AG04450 (cell line): Measurements from ENCODE around the gene PYGB. TPM values are rescaled to one million over a fixed set of nuclear protein-coding genes. Genes with fewer than 3 reads are reported as not detected.
"Not testable (repeated sequence)": the region's sequence is repeated elsewhere in the genome, so short reads cannot be mapped to it uniquely, and the experiment has no call there.

Source experiments
- CTCF ChIA-PET: fragments of 300-600, 350-600 bp; formaldehyde crosslinking; extraction: SDS; loops from one replicate; lab custom pipeline; 2022; ENCODE audit warnings: antibody characterized with exemption, inconsistent platforms; lab: Charles Lee
- POLR2A ChIA-PET: fragments of 350-600 bp; formaldehyde crosslinking; extraction: SDS; loops from one replicate; lab custom pipeline; 2021; ENCODE audit warnings: antibody characterized with exemption, inconsistent platforms; lab: Yijun Ruan, JAX
- DNase-seq: peaks from one replicate; pipeline ENCODE4 v3.0.0-alpha.2; 2011; ENCODE audit warnings: low read depth, low spot score
- H3K27ac ChIP-seq: one replicate; pipeline ENCODE4 v1.5.1; 2012; ENCODE audit warnings: low read depth, low read length, control low read depth
- H3K27me3 ChIP-seq: one replicate; pipeline ENCODE4 v1.6.0; 2012; ENCODE audit warnings: low read length; ENCODE audit not compliant: control insufficient read depth, insufficient read depth
- H3K4me3 ChIP-seq: 2 replicates; pipeline ENCODE4 v1.5.1; 2011; ENCODE audit warnings: mild to moderate bottlenecking, low read depth, low read length, control low read depth
- H3K9me3 ChIP-seq: 2 replicates; pipeline ENCODE4 v1.5.1; 2012; ENCODE audit warnings: low read length; ENCODE audit not compliant: control insufficient read depth, insufficient read depth
- CTCF ChIP-seq: IDR thresholded peaks from 2 replicates; pipeline ENCODE4 v1.5.1; 2011; ENCODE audit warnings: low read depth, low read length, control low read depth, inconsistent platforms
- polyA plus RNA-seq: library from polyadenylated mRNA; depleted of rRNA; stranded (reverse); fragments of >200 nt; gene quantifications from 2 replicates; pipeline ENCODE4 v1.2.3, GENCODE V29; 2011

PYGB gene
- polyA plus RNA-seq, 1 experiment: 43.2 TPM

DNA sequence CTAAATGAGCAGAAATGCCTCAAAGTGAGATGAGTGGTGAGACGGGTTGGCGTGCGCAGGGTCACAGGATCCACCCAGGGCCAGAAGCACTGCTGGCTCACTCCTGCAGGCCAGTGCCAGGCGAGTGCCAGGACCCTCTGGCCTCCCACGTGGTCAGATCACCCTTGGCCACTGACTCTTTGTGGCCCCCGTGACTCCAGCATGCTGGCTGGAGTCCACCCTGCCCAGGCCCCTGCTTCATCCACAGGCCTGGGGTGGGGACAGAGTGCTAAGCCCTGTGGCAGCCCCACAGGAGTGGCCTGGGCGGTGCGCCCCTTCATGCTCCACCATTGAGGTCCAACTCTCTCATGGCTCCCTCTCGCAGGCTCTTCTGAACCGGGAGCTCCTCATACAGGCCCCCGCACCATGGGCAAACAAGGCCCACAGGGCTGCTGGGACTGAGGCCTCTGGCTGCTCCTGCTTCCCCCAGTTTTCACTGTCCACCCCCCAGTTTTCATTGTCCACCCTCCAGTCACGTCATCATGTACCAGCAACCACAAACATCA lies 81.1 kb downstream of the PYGB start:
- H3K9me3 ChIP-seq: peaks cover 3% of the 10 kb centered on the region; the same call in 1 of the 2 replicates
- no peaks in the 10 kb centered on the region for H3K27me3 ChIP-seq
- POLR2A ChIA-PET: no interaction called here
- H3K4me3 ChIP-seq: no peak overlapping the region
- DNase-seq: no peak
- H3K27ac ChIP-seq: no peak overlapping the region
- CTCF ChIA-PET: interaction anchor here (0.8 kb wide), 1 partner anchor 34 kb away, joined by 3 read pairs; no protein-coding TSS in a partner anchor
- no peak for TF ChIP-seq CTCF

DNA sequence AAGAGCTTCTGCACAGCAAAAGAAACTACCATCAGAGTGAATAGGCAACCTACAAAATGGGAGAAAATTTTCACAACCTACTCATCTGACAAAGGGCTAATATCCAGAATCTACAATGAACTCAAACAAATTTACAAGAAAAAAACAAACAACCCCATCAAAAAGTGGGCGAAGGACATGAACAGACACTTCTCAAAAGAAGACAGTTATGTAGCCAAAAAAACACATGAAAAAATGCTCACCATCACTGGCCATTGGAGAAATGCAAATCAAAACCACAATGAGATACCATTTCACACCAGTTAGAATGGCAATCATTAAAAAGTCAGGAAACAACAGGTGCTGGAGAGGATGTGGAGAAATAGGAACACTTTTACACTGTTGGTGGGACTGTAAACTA lies 87.1 kb downstream of the PYGB start:
- H3K9me3 ChIP-seq, CTCF ChIA-PET, POLR2A ChIA-PET, H3K4me3 ChIP-seq, H3K27ac ChIP-seq, H3K27me3 ChIP-seq, DNase-seq: not testable (repeated sequence)

DNA sequence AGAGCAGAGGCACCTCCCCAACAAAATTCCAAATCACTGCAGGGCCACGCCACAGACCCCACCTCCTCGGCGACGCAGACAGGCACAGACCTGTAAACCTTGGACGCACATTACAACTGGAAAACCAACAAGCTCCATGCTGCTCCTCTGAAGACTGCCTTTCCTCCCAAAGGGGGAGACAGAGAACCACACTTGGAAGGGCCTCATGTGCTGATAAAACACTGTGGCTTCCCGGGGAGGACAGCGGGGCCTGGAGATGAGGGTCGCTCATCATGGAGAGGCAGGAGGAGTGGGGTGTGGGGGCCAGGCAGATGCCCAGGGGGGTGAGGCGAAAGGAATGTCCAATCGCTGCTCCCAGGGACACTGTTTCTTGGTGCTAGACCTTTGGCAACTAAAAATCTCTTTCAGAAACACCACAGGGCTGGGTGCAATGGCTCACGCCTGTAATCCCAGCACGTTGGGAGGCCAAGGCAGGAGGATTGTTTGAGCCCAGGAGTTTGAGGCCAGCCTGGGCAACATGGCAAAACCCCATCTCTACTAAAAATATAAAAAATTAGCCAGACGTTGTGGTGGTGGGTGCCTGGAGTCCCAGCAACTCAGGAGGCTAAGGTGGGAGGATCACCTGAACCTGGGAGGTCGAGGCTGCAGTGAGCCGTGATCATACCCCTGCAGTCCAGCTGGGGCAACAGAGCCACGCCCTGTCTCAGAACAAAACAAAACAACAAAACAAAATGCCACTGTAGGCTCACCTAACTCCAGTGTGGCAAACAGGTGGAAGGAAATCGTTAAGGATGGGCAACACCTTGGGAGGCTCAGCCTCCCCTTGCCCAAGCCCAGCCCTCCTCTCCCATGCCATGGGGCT lies 88.9 kb downstream of the PYGB start:
- Histone ChIP-seq H3K27me3 (no peaks in the 10 kb centered on the region), H3K4me3 (no peak overlapping the region), H3K27ac (no peak overlapping the region), H3K9me3 (no peaks in the 10 kb centered on the region)
- peak; percentile 59 for TF ChIP-seq CTCF
- DNase-seq: no peak
- CTCF ChIA-PET: interaction anchor here (0.5 to 2.2 kb wide), 4 partner anchors 9 to 637 kb away, joined by 3 to 35 read pairs (median 5); no protein-coding TSS in a partner anchor
- POLR2A ChIA-PET: no interaction called here

- POLR2A ChIA-PET: interaction anchor here (0.6 kb wide), 1 partner anchor 1102 kb away, joined by 3 read pairs; no protein-coding TSS in a partner anchor
Measured at GRCh38 chr20:25338112-25339023, 90.5 kb downstream of the PYGB start.

More at GRCh38 chr20:25338112-25339023, 90.5 kb downstream of the PYGB start:
- Histone ChIP-seq H3K27ac (no peak overlapping the region), H3K4me3 (no peak overlapping the region), H3K27me3 (no peaks in the 10 kb centered on the region), H3K9me3 (no peaks in the 10 kb centered on the region)
- CTCF ChIA-PET: interaction anchor here (1.7 kb wide), 1 partner anchor 61 kb away, joined by 9 read pairs; no protein-coding TSS in a partner anchor
- no peak for DNase-seq
- no peak for TF ChIP-seq CTCF
